HCT116 (cell line): ENCODE results near the gene YIF1B.

Experiments
- CEBPB ChIP-seq: IDR thresholded peaks from 2 replicates; pipeline ENCODE4 v1.6.1; 2012; ENCODE audit warnings: low read depth
- CTCF ChIP-seq, 3 experiments: fragments of 200-600 bp in 1 of 3; sonication (generic) in 1 of 3; IDR thresholded peaks in 2 of 3; conservative IDR thresholded peaks in 1 of 3; 2 replicates each; pipeline ENCODE4 v1.5.1; 2012 to 2017; ENCODE audit warnings: low read depth in 2 of 3, low read length in 2 of 3, antibody characterized with exemption in 1 of 3, borderline replicate concordance in 1 of 3, control low read depth in 1 of 3, mild to moderate bottlenecking in 1 of 3, mixed read lengths in 1 of 3, mixed run types in 1 of 3, moderate library complexity in 1 of 3; ENCODE audit not compliant: insufficient read depth in 1 of 3
- EZH2 ChIP-seq: fragments of 200-600 bp; sonication (generic); IDR thresholded peaks from 2 replicates; pipeline ENCODE4 v1.6.1; 2017; ENCODE audit warnings: antibody characterized with exemption, mixed run types
- EZH2phosphoT487 ChIP-seq: fragments of 200-600 bp; IDR thresholded peaks from 2 replicates; pipeline ENCODE4 v1.6.1; 2018; ENCODE audit warnings: antibody characterized with exemption, borderline replicate concordance
- POLR2A ChIP-seq: IDR thresholded peaks from 2 replicates; pipeline ENCODE4 v1.7.0; 2011; ENCODE audit warnings: borderline replicate concordance; ENCODE audit not compliant: insufficient read depth, insufficient read length; ENCODE audit errors: extremely low read depth
- POLR2AphosphoS5 ChIP-seq: IDR thresholded peaks from 2 replicates; pipeline ENCODE4 v1.6.1; 2011; ENCODE audit warnings: mild to moderate bottlenecking, low read depth, low read length, moderate library complexity
- YY1 ChIP-seq: IDR thresholded peaks from 2 replicates; pipeline ENCODE4 v1.6.1; 2011; ENCODE audit warnings: low read length, low read depth, moderate library complexity, mild to moderate bottlenecking; ENCODE audit not compliant: insufficient replicate concordance; ENCODE audit errors: extremely low read depth

GRCh38 chr19:38340927-38341326 is 25.2 kb upstream of the YIF1B start:
- TF ChIP-seq EZH2phosphoT487, result no peak
- TF ChIP-seq YY1, result no peak
- no peak for TF ChIP-seq POLR2A
- TF ChIP-seq CTCF (IDR thresholded peaks at IDR 0.05 in 2 of 3, conservative IDR thresholded peaks at IDR 0.05 in 1 of 3; ENCODE audit: borderline replicate concordance in 1 of 3, insufficient read depth in 1 of 3, low read depth in 2 of 3, low read length in 2 of 3), result no peak
- TF ChIP-seq EZH2, result no peak
- no peak for TF ChIP-seq POLR2AphosphoS5
- TF ChIP-seq CEBPB, result no peak
